SU-DHL-6 (cell line): ENCODE measurements around the gene DPH2.

Experiments used
- H2AFZ ChIP-seq: fragments of 200-600 bp; sonication (generic); 2 replicates; pipeline ENCODE4 v1.6.1; 2014; ENCODE audit warnings: low read depth, mild to moderate bottlenecking, moderate library complexity, mixed read lengths, antibody characterized with exemption, low read length; ENCODE audit not compliant: severe bottlenecking
- H3F3A ChIP-seq: fragments of 200-600 bp; shearing (Covaris generic); 2 replicates; pipeline ENCODE4 v1.6.0; 2016; ENCODE audit warnings: antibody characterized with exemption, mild to moderate bottlenecking; ENCODE audit not compliant: insufficient read depth
- H3K27ac ChIP-seq: fragments of 200-600 bp; sonication (generic); 2 replicates; pipeline ENCODE4 v1.5.1; 2016; ENCODE audit warnings: low read depth, mild to moderate bottlenecking, low read length, moderate library complexity, mixed read lengths
- H3K27me3 ChIP-seq: fragments of 200-600 bp; sonication (generic), shearing (Covaris generic); 2 replicates; pipeline ENCODE4 v1.6.0; 2014; ENCODE audit warnings: mild to moderate bottlenecking, low read length
- H3K36me3 ChIP-seq: fragments of 200-600 bp; sonication (generic); 2 replicates; pipeline ENCODE4 v1.6.1; 2014; ENCODE audit warnings: mild to moderate bottlenecking, low read length, mixed read lengths
- H3K4me2 ChIP-seq: fragments of 300-600, 200-600 bp; shearing (Covaris generic), sonication (generic); 2 replicates; pipeline ENCODE4 v1.6.0; 2014; ENCODE audit warnings: low read length, low read depth, mild to moderate bottlenecking; ENCODE audit not compliant: poor library complexity, severe bottlenecking
- H3K4me3 ChIP-seq: fragments of 200-600 bp; sonication (generic); 2 replicates; pipeline ENCODE4 v1.5.1; 2014; ENCODE audit warnings: antibody characterized with exemption, low read length, mild to moderate bottlenecking, mixed read lengths; ENCODE audit not compliant: insufficient read depth, poor library complexity, severe bottlenecking
- H3K79me2 ChIP-seq: fragments of 200-600 bp; sonication (generic); 2 replicates; pipeline ENCODE4 v1.6.1; 2014; ENCODE audit warnings: mild to moderate bottlenecking, low read length, moderate library complexity; ENCODE audit not compliant: insufficient read depth
- H3K9ac ChIP-seq: fragments of 200-600 bp; sonication (generic); 2 replicates; pipeline ENCODE4 v1.7.0; 2014; ENCODE audit warnings: mild to moderate bottlenecking, low read length
- H3K9me2 ChIP-seq: fragments of 200-600 bp; sonication (generic); replicated peaks from 2 replicates; pipeline ENCODE4 v1.6.1; 2014; ENCODE audit warnings: low read length; ENCODE audit not compliant: insufficient read depth
- H3K9me3 ChIP-seq: fragments of 200-600 bp; sonication (generic); 2 replicates; pipeline ENCODE4 v1.6.1; 2014; ENCODE audit warnings: low read length, mixed read lengths; ENCODE audit not compliant: insufficient read depth
- H4K20me1 ChIP-seq: fragments of 200-600 bp; sonication (generic); 2 replicates; pipeline ENCODE4 v1.6.1; 2014; ENCODE audit warnings: low read depth, mild to moderate bottlenecking, antibody characterized with exemption, low read length, moderate library complexity, mixed read lengths
- CTCF ChIP-seq: fragments of 200-600 bp; sonication (generic); IDR thresholded peaks from one replicate; pipeline ENCODE4 v1.5.1; 2017; ENCODE audit warnings: antibody characterized with exemption, mild to moderate bottlenecking, low read length, moderate library complexity; ENCODE audit not compliant: insufficient read depth, poor library complexity, severe bottlenecking
- EZH2phosphoT487 ChIP-seq: fragments of 200-600 bp; sonication (generic), shearing (Covaris generic); conservative IDR thresholded peaks from 2 replicates; pipeline ENCODE4 v1.6.1; 2018; ENCODE audit warnings: mild to moderate bottlenecking, antibody characterized with exemption, low read length, moderate library complexity, mixed read lengths

The DPH2 gene

GRCh38 chr1:44019466-44019948 lies 49.7 kb downstream of the DPH2 start:
- no peaks in the 10 kb centered on the region for H3K27me3 ChIP-seq
- H3K79me2 ChIP-seq = no peaks in the 10 kb centered on the region
- no peaks in the 10 kb centered on the region for H3K9me2 ChIP-seq
- no peak overlapping the region for H2AFZ ChIP-seq
- no peaks in the 10 kb centered on the region for H3K36me3 ChIP-seq
- H3K4me2 ChIP-seq = no peak overlapping the region
- no peak overlapping the region for H3K27ac ChIP-seq
- no peak overlapping the region for H3K9ac ChIP-seq
- no peak for TF ChIP-seq CTCF
- no peak for TF ChIP-seq EZH2phosphoT487
- H3K4me3 ChIP-seq = no peak overlapping the region
- no peaks in the 10 kb centered on the region for H4K20me1 ChIP-seq
- no peaks in the 10 kb centered on the region for H3F3A ChIP-seq
- H3K9me3 ChIP-seq = no peaks in the 10 kb centered on the region

GRCh38 chr1:44020464-44020863 lies 50.7 kb downstream of the DPH2 start:
- Histone ChIP-seq H4K20me1 (no peaks in the 10 kb centered on the region), H3K79me2 (no peaks in the 10 kb centered on the region), H3K27ac (no peak overlapping the region), H3F3A (no peaks in the 10 kb centered on the region), H3K36me3 (no peaks in the 10 kb centered on the region), H2AFZ (no peak overlapping the region), H3K9ac (no peak overlapping the region), H3K27me3 (no peaks in the 10 kb centered on the region), H3K9me2 (no peaks in the 10 kb centered on the region), H3K4me2 (no peak overlapping the region), H3K9me3 (no peaks in the 10 kb centered on the region), H3K4me3 (no peak overlapping the region)
- TF ChIP-seq EZH2phosphoT487 (no peak), CTCF (no peak)

- H3K36me3 ChIP-seq = no peaks in the 10 kb centered on the region
- no peaks in the 10 kb centered on the region for H3K9me3 ChIP-seq
- H3K27me3 ChIP-seq = no peaks in the 10 kb centered on the region
- H2AFZ ChIP-seq = no peak overlapping the region
- H3F3A ChIP-seq = no peaks in the 10 kb centered on the region
- H3K79me2 ChIP-seq = no peaks in the 10 kb centered on the region
- no peak overlapping the region for H3K9ac ChIP-seq
- no peak overlapping the region for H3K4me2 ChIP-seq
- H3K4me3 ChIP-seq = no peak overlapping the region
- H3K9me2 ChIP-seq = no peaks in the 10 kb centered on the region
- no peak overlapping the region for H3K27ac ChIP-seq
- no peaks in the 10 kb centered on the region for H4K20me1 ChIP-seq
- TF ChIP-seq CTCF = no peak
- TF ChIP-seq EZH2phosphoT487 = no peak
These were observed 51.3 kb downstream of the DPH2 start for GRCh38 chr1:44021156-44021555.
